ENCODE results near the gene KLK11.

KLK11 gene

DNA sequence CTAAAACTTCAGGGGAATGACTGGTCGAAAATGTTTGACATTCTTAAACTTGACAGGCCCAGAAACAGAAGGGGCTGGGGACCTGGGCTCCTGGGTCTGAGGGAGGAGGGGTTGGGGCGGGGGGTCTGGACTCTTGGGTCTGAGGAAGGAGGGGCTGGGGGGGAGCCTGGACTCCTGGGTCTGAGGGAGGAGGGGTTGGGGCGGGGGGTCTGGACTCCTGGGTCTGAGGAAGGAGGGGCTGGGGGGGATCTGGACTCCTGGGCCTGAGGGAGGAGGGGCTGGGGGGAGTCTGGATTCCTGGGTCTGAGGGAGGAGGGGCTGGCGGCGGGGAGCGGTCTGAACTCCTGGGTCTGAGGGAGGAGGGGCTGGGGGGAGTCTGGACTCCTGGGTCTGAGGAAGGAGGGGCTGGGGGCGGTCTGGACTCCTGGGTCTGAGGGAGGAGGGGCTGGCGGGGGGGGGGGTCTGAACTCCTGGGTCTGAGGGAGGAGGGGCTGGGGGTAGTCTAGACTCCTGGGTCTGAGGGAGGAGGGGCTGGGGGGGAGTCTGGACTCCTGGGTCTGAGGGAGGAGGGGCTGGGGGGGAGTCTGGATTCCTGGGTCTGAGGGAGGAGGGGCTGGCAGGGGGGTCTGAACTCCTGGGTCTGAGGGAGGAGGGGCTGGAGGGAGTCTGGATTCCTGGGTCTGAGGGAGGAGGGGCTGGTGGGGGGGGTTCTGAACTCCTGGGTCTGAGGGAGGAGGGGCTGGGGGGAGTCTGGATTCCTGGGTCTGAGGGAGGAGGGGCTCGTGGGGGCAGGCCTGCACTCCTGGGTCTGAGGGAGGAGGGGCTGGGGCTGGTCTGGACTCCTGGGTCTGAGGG, 51.5 kb downstream of the KLK11 start:
- no peak overlapping the region for H3K4me3 ChIP-seq (ENCODE audit: low read depth, low read length)
- TF ChIP-seq, protein P1, sequence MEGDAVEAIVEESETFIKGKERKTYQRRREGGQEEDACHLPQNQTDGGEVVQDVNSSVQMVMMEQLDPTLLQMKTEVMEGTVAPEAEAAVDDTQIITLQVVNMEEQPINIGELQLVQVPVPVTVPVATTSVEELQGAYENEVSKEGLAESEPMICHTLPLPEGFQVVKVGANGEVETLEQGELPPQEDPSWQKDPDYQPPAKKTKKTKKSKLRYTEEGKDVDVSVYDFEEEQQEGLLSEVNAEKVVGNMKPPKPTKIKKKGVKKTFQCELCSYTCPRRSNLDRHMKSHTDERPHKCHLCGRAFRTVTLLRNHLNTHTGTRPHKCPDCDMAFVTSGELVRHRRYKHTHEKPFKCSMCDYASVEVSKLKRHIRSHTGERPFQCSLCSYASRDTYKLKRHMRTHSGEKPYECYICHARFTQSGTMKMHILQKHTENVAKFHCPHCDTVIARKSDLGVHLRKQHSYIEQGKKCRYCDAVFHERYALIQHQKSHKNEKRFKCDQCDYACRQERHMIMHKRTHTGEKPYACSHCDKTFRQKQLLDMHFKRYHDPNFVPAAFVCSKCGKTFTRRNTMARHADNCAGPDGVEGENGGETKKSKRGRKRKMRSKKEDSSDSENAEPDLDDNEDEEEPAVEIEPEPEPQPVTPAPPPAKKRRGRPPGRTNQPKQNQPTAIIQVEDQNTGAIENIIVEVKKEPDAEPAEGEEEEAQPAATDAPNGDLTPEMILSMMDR (IDR thresholded peaks at IDR 0.05; ENCODE audit: borderline replicate concordance, insufficient read depth, low read depth, low read length) = no peak

DNA sequence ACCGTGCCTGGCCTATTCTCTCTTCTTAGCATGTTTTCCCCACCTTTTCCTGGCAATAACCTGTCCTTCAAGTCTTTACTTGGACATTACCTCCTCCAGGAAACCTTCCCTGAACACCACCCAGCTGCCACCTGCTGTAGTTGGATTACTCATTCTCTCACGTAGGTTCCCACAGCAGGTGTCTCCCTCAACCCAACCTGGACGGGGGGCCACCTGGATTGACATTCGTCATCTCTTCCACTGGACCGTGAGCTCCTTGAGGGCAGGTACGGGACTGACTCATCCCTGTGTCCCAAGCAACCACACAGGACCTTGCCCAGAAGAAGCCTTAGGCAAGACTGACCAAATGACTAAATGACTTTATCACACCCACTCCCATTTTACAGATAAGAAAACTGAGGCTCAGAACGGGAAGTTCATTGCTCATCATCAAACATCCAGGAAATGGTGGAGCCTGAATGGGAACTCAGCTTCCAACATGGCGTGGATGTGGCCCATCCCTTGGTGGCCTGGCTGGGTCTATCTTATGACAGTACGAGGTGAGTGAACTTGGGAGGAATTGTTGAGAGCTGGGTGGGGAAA, 53.5 kb downstream of the KLK11 start:
- H3K4me3 ChIP-seq (ENCODE audit: low read depth, low read length) = no peak overlapping the region
- TF ChIP-seq, protein P1 (IDR thresholded peaks at IDR 0.05; ENCODE audit: borderline replicate concordance, insufficient read depth, low read depth, low read length) = no peak
